H54 (cell line): ENCODE data around the gene HPRT1.

Experiments used
- DNase-seq: peaks from one replicate; pipeline ENCODE4 v3.0.0; 2011; ENCODE audit warnings: low spot score, mixed read lengths; ENCODE audit not compliant: insufficient read length
- FAIRE-seq: peaks from 3 replicates; lab custom pipeline; 2011; peaks lifted over from hg19 to GRCh38; lab: Jason Lieb, UNC
- POLR2A ChIP-seq: IDR thresholded peaks from 2 replicates; pipeline ENCODE4 v1.6.1; 2011; ENCODE audit warnings: low read depth, mild to moderate bottlenecking, low read length

Gene HPRT1

DNA sequence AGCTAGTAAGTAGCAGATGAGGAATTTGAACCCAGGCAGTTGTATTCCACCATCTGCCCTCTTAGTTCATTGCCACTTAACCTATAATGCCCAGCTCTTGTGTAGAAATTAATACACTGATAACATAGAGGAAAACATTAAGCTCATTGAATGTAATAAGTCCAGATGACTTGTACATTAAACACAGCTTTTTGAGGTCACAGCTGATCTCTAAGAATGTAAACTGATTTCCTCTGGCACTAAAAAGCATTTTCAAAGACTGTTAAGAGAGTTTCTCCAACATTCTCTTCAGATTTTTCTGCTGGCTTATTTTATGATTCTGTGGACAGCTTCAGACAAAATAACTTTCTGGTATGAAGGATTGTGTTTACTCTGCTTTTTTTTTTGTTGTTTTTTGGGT lies 42.7 kb downstream of the HPRT1 start:
- TF ChIP-seq POLR2A = no peak

DNA sequence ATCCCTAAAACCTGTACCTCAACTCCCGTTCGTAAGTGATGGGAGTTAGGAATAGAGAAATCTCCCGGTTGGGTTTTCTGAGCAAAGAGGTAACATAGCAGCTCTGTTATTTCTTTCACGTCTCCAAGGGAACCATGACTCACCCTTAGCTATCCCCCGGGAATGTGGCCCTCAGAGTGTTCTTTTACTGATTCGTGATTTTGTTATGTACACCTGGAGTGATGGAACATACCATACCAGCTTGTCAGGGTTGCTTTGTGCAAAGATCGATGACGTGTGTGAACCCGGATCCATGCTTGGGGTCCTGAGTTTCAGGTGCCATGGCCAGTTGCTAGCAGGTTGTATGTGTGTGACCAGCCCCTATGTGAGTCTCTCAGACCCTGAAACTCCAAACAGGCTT lies 52.6 kb downstream of the HPRT1 start:
- DNase-seq (peak; percentile 58), FAIRE-seq (peak; percentile 76)
- TF ChIP-seq POLR2A = no peak

More for the DNA sequence above, 42.7 kb downstream of the HPRT1 start:
- DNase-seq = no peak
- FAIRE-seq = no peak

DNA sequence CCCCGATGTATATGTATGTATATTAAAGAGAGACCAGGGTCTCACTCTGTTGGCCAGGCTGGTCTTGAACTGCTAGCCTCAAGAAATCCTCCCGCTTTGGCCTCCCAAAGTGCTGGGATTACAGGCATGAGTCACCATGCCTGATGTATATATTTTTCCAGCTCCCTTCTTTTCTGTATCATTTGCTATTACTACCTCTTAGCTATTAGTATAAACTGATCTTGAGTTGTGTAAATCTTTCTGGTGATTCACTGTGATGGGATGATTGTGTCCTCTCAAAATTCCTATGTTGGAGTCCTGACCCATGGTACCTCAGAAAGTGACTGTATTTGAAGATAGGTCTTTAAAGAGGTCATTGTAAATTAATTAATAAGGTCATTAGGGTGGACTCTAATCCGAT lies 53.1 kb downstream of the HPRT1 start:
- DNase-seq (no peak), FAIRE-seq (no peak)
- TF ChIP-seq POLR2A = no peak

GRCh38 chrX:134520860-134521390 lies 61.0 kb downstream of the HPRT1 start:
- no peak for DNase-seq
- FAIRE-seq = peak; percentile 92
- no peak for TF ChIP-seq POLR2A

DNA sequence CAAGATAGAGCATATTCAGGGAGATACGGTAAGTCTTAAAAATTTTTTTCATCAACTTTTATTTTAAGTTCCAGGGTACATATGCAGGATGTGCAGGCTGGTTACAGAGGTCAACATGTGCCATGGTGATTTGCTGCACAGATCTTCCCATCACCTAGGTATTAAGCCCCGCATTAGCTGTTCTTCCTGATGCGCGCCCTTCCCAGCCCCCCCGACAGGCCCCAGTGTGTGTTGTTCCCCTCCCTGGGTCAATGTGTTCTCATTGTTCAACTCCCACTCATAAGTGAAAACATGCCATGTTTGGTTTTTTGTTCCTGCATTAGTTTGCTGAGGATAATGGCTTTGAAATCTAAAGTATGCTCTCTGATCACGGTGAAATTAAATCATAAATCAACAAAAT lies 64.2 kb downstream of the HPRT1 start:
- TF ChIP-seq POLR2A = no peak
- FAIRE-seq (no peak), DNase-seq (no peak)

GRCh38 chrX:134525086-134525792 lies 65.3 kb downstream of the HPRT1 start:
- peak; percentile 60 for FAIRE-seq
- DNase-seq = no peak
- TF ChIP-seq POLR2A = no peak

DNA sequence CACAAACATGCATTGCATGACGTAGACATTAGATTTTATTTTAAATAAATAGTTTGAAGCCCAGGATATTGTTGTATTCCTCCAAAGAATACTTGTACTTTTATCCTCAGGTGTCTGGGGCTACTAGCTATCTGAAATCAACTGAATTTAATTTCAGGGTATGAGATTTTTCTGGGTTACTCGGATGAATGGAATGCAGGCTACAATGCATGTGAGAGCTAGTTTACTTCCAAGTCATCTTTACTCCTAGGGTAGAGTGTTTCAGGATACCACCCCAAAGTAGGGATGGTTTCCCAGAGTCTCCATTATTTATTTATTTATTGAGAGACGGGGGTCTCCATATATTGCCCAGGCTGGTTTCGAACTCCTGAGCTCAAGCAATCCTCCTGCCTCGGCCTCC lies 66.4 kb downstream of the HPRT1 start:
- FAIRE-seq = peak; percentile 81
- DNase-seq = no peak

GRCh38 chrX:134528960-134529359 lies 69.0 kb downstream of the HPRT1 start:
- TF ChIP-seq POLR2A = no peak
- DNase-seq (no peak), FAIRE-seq (no peak)

More for the DNA sequence above, 66.4 kb downstream of the HPRT1 start:
- no peak for TF ChIP-seq POLR2A

DNA sequence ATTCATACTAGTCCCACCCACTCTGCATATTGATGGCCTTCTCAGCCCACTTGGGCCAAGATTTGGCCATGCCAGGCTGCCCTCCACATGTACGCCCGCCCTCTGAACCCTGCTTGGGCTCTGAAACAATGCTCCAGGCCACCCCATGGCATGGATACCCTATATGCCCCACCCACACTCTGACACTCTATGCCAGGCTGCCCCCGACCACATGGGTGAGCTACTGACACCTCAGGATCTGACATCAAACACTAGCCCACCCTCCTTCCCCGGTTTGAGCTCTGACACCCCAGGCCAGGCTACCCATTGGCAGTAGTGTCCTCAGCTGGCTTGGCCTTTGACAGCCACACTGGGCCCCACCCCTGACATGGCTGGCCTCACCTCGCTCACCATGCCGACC lies 69.5 kb downstream of the HPRT1 start:
- FAIRE-seq = no peak
- no peak for TF ChIP-seq POLR2A
- DNase-seq = no peak

- FAIRE-seq (no peak), DNase-seq (no peak)
- TF ChIP-seq POLR2A = no peak
These were observed 70.9 kb downstream of the HPRT1 start for GRCh38 chrX:134530845-134531244.

DNA sequence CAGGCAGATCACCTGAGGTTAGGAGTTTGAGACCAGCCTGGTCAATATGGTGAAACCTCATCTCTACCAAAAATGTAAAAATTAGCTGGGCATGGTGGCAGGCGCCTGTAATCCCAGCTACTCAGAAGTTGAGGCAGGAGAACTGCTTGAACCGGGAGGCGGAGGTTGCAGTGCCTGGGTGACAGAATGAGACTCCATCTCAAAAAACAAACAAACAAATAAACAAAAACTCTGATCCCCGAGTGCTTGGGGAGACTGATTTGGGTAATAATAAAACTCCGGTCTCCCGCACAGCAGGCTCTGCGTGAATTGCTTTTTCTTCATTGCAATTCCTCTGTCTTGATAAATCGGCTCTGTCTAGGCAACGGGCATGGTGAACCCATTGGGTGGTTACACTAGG lies 73.4 kb downstream of the HPRT1 start:
- TF ChIP-seq POLR2A = no peak
- no peak for DNase-seq
- FAIRE-seq = no peak

- DNase-seq = no peak
- no peak for FAIRE-seq
- TF ChIP-seq POLR2A = no peak
These were observed 74.0 kb downstream of the HPRT1 start for GRCh38 chrX:134533952-134534351.

DNA sequence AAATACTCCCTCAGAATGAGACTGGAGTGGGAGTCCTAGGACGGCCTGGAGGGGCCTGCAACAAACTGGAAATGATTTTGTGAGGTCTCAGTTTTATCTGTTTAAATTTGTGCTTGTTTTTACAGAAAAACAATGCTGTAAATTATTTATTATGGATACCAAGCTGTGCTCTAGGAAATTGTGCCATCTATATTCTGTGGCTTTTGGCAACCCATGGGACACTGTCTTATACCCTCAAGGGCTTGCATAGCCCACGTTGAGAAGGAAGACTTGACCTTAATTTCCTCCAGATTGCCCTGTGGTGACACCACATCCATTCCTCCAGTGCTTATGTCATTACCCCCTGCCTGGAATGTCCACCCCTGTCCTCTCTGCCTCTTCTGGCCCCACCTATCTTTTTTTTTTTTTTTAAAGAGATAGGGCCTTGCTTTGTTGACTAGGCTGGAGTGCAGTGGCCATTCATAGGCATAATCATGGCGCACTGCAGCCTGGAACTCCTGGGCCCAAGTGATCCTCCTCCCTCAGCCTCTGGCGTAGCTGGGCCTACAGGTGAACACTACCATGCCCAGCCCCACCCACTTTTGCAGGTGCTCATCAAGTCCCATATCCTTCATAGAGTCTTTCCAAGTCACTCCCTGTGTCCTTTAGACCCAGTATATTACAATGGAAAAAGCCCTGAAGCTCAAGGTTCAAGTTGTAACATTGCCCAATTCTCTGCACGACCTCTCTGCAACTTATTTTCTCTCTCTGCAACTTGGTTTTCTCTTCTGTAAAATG lies 77.4 kb downstream of the HPRT1 start:
- DNase-seq = peak; percentile 68
- peak; percentile 95 for FAIRE-seq
- no peak for TF ChIP-seq POLR2A

GRCh38 chrX:134538316-134538715 lies 78.4 kb downstream of the HPRT1 start:
- no peak for DNase-seq
- no peak for TF ChIP-seq POLR2A
- no peak for FAIRE-seq
